OCI-LY7 (cell line): ENCODE measurements around the gene STAMBP. TPM values are rescaled to one million over a fixed set of nuclear protein-coding genes. Genes with fewer than 3 reads are reported as not detected.

Experiments used
- BruUV-seq: library from RNA; stranded (reverse); fragments of 400-500 nt; replicated peaks from 2 replicates; lab custom pipeline; 2021; lab: Mats Ljungman, UMichigan
- CTCF ChIA-PET: fragments of 300-600 bp; sonication (Branson Sonifier 250); formaldehyde crosslinking; loops from one replicate; lab custom pipeline; 2022; ENCODE audit warnings: antibody characterized with exemption; ENCODE audit not compliant: unreplicated experiment; lab: Charles Lee
- POLR2A ChIA-PET: fragments of 300-600 bp; sonication (Branson Sonifier 250); formaldehyde crosslinking; loops from one replicate; lab custom pipeline; 2022; ENCODE audit warnings: antibody characterized with exemption; lab: Charles Lee
- DNase-seq: peaks from one replicate; pipeline ENCODE4 v3.0.0-alpha.2; 2015; ENCODE audit warnings: low spot score
- H2AFZ ChIP-seq: fragments of 200-600 bp; sonication (generic), shearing (Covaris generic); 2 replicates; pipeline ENCODE4 v1.6.1; 2014; ENCODE audit warnings: mild to moderate bottlenecking, antibody characterized with exemption, low read length, moderate library complexity
- H3K27ac ChIP-seq: fragments of 200-600 bp; sonication (generic); 2 replicates; pipeline ENCODE4 v1.5.1; 2014; ENCODE audit warnings: mixed run types, low read depth, mild to moderate bottlenecking, moderate library complexity, low read length, inconsistent platforms; ENCODE audit not compliant: poor library complexity, severe bottlenecking
- H3K36me3 ChIP-seq: fragments of 200-600 bp; sonication (generic); 2 replicates; pipeline ENCODE4 v1.6.1; 2014; ENCODE audit warnings: mild to moderate bottlenecking, antibody characterized with exemption, low read length, moderate library complexity, mixed read lengths; ENCODE audit not compliant: insufficient read depth
- H3K4me1 ChIP-seq: fragments of 200-600 bp; sonication (generic); 2 replicates; pipeline ENCODE4 v1.5.1; 2014; ENCODE audit warnings: mild to moderate bottlenecking, low read length; ENCODE audit not compliant: insufficient read depth, poor library complexity, severe bottlenecking
- H3K4me2 ChIP-seq: fragments of 200-600 bp; sonication (generic); 2 replicates; pipeline ENCODE4 v1.6.1; 2014; ENCODE audit warnings: mild to moderate bottlenecking, low read length
- H3K4me3 ChIP-seq: fragments of 200-600 bp; sonication (generic); 2 replicates; pipeline ENCODE4 v1.5.1; 2014; ENCODE audit warnings: mild to moderate bottlenecking, low read depth, low read length; ENCODE audit not compliant: poor library complexity, severe bottlenecking
- H3K79me2 ChIP-seq: fragments of 200-600 bp; sonication (generic); 2 replicates; pipeline ENCODE4 v1.6.1; 2016; ENCODE audit warnings: low read depth, mild to moderate bottlenecking, low read length, moderate library complexity, mixed read lengths; ENCODE audit not compliant: insufficient read depth
- H3K9me2 ChIP-seq: fragments of 200-600 bp; sonication (generic); 2 replicates; pipeline ENCODE4 v1.6.1; 2016; ENCODE audit warnings: mild to moderate bottlenecking, low read length, mixed read lengths; ENCODE audit not compliant: insufficient read depth
- H3K9me3 ChIP-seq: fragments of 200-600 bp; sonication (generic); 2 replicates; pipeline ENCODE4 v1.6.1; 2014; ENCODE audit warnings: mild to moderate bottlenecking, mixed run types, low read length, mixed read lengths
- H4K20me1 ChIP-seq: fragments of 200-600 bp; sonication (generic); 2 replicates; pipeline ENCODE4 v1.6.1; 2014; ENCODE audit warnings: mild to moderate bottlenecking, antibody characterized with exemption, low read length, moderate library complexity, mixed read lengths; ENCODE audit not compliant: insufficient read depth
- EZH2phosphoT487 ChIP-seq: fragments of 200-600 bp; sonication (generic); IDR thresholded peaks from 2 replicates; pipeline ENCODE4 v1.6.1; 2018; ENCODE audit warnings: low read depth, borderline replicate concordance, mild to moderate bottlenecking, mixed run types, antibody characterized with exemption, low read length, moderate library complexity, mixed read lengths
- intact Hi-C: fragments of 100-400 bp; cut with micrococcal nuclease; formaldehyde crosslinking; loops from one replicate; pipeline ENCODE4 v1.10.0; 2022; ENCODE audit not compliant: unreplicated experiment
- total RNA-seq, 2 experiments: library from RNA; depleted of rRNA in 1 of 2; stranded (reverse); fragments of >200 nt in 1 of 2; shearing (Covaris generic) in 1 of 2; gene quantifications; 2 replicates each; pipeline ENCODE4 v1.2.3, GENCODE V29; 2014 to 2022
- TF ChIP-seq, protein P1 (sequence below): fragments of 200-600 bp; sonication (generic); conservative IDR thresholded peaks from 2 replicates; pipeline ENCODE4 v1.5.1; 2014; ENCODE audit warnings: mild to moderate bottlenecking, antibody characterized with exemption, low read length, moderate library complexity, mixed read lengths

STAMBP gene
- total RNA-seq, 2 experiments from 2014 or later, result 27.2 to 43.7 TPM

DNA sequence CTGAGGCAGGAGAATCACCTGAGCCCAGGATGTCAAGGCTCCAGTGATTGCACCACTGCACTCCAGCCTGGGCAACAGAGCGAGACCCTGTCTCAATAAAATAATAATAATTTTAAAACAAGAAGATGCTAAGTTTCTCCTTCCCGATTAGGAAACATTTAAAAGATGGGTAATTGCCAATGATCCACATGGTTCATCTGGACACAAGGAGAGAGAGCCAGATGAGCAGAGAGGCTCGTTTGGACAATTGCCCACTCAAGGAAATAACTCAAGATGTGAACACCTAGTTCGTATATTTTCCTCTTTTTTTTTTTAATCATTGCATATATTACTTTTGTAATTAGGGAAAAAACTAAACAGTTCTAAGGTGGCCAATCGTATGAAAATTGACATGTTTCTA lies 60.4 kb downstream of the STAMBP start:
- DNase-seq, result no peak
- H2AFZ ChIP-seq, result no peak overlapping the region
- no peaks in the 10 kb centered on the region for H4K20me1 ChIP-seq
- no peak overlapping the region for H3K4me3 ChIP-seq
- no peak overlapping the region for H3K27ac ChIP-seq
- no TSS peak for BruUV-seq
- no peaks in the 10 kb centered on the region for H3K36me3 ChIP-seq
- intact Hi-C loops, result no loop called here
- H3K79me2 ChIP-seq, result no peaks in the 10 kb centered on the region
- CTCF ChIA-PET, result no interaction called here
- H3K4me2 ChIP-seq, result no peak overlapping the region
- no peaks in the 10 kb centered on the region for H3K9me2 ChIP-seq
- H3K4me1 ChIP-seq, result no peaks in the 10 kb centered on the region
- POLR2A ChIA-PET, result no interaction called here
- TF ChIP-seq EZH2phosphoT487, result no peak
- TF ChIP-seq, protein P1, sequence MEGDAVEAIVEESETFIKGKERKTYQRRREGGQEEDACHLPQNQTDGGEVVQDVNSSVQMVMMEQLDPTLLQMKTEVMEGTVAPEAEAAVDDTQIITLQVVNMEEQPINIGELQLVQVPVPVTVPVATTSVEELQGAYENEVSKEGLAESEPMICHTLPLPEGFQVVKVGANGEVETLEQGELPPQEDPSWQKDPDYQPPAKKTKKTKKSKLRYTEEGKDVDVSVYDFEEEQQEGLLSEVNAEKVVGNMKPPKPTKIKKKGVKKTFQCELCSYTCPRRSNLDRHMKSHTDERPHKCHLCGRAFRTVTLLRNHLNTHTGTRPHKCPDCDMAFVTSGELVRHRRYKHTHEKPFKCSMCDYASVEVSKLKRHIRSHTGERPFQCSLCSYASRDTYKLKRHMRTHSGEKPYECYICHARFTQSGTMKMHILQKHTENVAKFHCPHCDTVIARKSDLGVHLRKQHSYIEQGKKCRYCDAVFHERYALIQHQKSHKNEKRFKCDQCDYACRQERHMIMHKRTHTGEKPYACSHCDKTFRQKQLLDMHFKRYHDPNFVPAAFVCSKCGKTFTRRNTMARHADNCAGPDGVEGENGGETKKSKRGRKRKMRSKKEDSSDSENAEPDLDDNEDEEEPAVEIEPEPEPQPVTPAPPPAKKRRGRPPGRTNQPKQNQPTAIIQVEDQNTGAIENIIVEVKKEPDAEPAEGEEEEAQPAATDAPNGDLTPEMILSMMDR, result no peak
- no peaks in the 10 kb centered on the region for H3K9me3 ChIP-seq

GRCh38 chr2:73890301-73891092 lies 61.7 kb downstream of the STAMBP start:
- DNase-seq, result no peak
- Histone ChIP-seq H2AFZ (no peak overlapping the region), H3K4me3 (no peak overlapping the region), H4K20me1 (no peaks in the 10 kb centered on the region), H3K9me3 (no peaks in the 10 kb centered on the region), H3K9me2 (no peaks in the 10 kb centered on the region), H3K4me2 (no peak overlapping the region), H3K79me2 (no peaks in the 10 kb centered on the region), H3K27ac (no peak overlapping the region), H3K36me3 (no peaks in the 10 kb centered on the region), H3K4me1 (no peaks in the 10 kb centered on the region)
- BruUV-seq, result no TSS peak
- intact Hi-C loops, result no loop called here
- POLR2A ChIA-PET, result interaction anchor here (0.6 to 0.9 kb wide), 2 partner anchors 8 to 219 kb away, joined by 4 read pairs; no protein-coding TSS in a partner anchor
- CTCF ChIA-PET, result interaction anchor here (0.6 kb wide), 1 partner anchor 33 kb away, joined by 3 read pairs; no protein-coding TSS in a partner anchor
- TF ChIP-seq, protein P1, result no peak
- no peak for TF ChIP-seq EZH2phosphoT487

DNA sequence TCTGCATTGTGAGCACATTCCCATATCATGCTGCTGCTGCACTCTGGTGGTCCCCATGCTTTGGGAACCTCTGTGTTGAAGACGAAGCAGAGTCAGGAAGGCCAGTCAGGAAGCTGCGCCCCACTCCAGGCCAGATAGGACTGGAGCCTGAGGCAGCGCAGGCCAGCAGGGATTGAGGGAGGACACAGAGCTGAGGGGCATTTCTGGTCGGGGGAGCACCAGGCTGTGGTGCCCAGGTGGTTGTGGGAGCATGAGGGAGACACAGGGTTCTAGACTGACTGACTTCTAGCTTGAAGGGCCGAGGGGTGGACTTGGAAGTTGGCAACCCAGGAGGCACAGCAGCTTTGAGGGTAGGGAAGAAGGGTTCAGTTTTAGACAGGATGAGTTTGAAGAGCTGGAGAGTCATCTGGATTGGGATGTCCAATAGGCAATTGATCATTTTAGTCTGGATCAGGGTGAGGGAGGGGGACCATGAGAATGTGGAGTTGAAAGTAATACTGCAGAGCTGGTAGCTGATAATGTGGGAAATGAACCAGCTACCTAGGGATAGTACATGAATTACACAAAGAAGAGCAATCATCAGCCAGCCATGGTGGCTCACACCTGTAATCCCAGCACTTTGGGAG lies 62.6 kb downstream of the STAMBP start:
- H3K4me1 ChIP-seq, result no peaks in the 10 kb centered on the region
- H3K27ac ChIP-seq, result no peak overlapping the region
- H3K36me3 ChIP-seq, result no peaks in the 10 kb centered on the region
- H3K79me2 ChIP-seq, result no peaks in the 10 kb centered on the region
- H3K4me3 ChIP-seq, result no peak overlapping the region
- no peaks in the 10 kb centered on the region for H4K20me1 ChIP-seq
- no TSS peak for BruUV-seq
- DNase-seq, result no peak
- ChIA-PET POLR2A (interaction anchor here (0.6 to 0.9 kb wide), 3 partner anchors 12 to 363 kb away, joined by 4 to 6 read pairs (median 4); no protein-coding TSS in a partner anchor), CTCF (no interaction called here)
- intact Hi-C loops, result no loop called here
- no peak overlapping the region for H2AFZ ChIP-seq
- H3K4me2 ChIP-seq, result no peak overlapping the region
- TF ChIP-seq, protein P1, result no peak
- no peak for TF ChIP-seq EZH2phosphoT487
- no peaks in the 10 kb centered on the region for H3K9me2 ChIP-seq
- H3K9me3 ChIP-seq, result no peaks in the 10 kb centered on the region
